Glomerular endothelial cell (primary cell): ENCODE results near the gene RBM4B. TPM values are rescaled to one million over a fixed set of nuclear protein-coding genes. Genes with fewer than 3 reads are reported as not detected.

ENCODE experiments used
- DNase-seq: peaks from one replicate; pipeline ENCODE4 v3.0.0-alpha.2; 2011; ENCODE audit warnings: low read depth, low spot score; ENCODE audit errors: extremely low read depth
- total RNA-seq: library from RNA; depleted of rRNA; stranded (reverse); fragments of >200 nt; gene quantifications from 2 replicates; pipeline ENCODE4 v1.2.3, GENCODE V29; 2015

The RBM4B gene
- total RNA-seq, 1 donor from 2014 or later = 16.6 TPM

DNA sequence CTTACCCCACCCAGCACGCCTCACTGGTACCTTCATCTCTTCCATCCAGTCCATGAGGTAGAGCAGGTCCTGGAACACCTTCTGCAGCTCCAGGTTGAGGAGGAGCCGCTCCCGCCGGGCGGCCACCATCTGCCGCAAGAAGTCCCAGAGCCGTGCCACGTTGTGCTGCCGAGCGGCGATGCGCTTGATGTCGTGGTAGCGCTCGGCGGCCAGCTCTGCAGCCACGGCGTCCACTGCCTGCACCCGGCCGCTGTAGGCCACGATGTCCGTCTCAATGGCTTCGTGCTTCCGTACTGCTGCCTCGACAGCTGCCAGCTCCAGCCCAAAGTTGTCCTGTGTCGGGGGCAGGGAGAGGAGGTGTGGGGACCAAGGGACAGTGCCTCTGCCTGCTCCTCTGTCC is 29.8 kb upstream of the RBM4B start:
- DNase-seq = no peak

DNA sequence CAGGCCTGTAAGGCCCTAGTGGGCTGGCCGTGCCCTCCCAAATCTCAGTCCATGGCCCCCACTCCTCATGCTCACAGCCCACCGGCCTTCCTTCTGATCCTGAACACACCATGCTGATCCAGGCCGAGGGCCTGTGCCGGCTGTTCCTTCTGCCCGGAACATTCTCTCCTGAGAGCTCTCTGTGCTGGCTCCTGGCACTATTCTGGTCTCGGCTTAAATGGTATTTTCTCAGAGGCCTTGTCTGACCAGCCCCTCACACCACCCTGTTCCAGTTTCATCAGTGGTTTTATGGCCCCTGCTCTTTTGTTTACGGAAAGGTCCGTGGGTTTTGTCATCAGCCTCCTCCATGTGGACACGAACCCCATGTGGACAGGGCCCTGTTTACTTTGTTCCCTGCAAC is 29.3 kb upstream of the RBM4B start:
- DNase-seq = no peak

DNA sequence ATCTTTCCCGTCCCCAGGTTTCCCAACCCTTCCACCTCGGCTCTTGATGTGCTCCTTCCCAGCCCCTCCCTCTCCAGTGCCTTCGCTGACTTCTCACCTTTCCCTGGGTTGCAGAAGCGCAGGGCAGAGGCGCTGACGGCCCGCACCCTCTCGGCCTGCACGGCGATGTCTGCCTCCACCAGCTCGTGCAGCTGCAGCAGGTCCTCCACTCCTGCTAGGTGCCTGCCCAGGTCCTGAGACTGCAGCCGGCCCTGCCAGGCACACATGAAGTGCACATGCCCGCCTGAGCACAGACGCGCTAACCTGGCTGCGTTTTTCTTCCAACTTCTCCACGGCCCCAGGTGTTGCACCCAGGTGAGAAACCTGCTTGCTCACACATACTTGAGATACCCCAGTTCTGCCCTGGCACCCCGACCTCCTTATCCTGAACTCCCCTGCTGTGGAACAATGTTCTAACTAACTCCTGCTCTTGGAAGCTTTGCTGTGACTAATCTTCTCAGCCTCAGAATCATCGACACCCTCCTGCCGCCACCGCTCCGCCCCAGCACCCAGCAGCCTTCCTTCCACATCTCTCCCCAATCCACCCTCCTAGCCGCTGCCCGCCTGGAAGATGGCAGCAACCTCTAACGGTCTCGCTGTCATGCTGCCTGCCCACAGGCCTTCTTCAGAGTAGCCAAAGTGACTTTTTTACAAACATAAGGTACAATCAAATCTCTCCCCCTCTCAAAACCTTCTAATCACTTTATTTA is 28.1 kb upstream of the RBM4B start:
- DNase-seq = no peak

DNA sequence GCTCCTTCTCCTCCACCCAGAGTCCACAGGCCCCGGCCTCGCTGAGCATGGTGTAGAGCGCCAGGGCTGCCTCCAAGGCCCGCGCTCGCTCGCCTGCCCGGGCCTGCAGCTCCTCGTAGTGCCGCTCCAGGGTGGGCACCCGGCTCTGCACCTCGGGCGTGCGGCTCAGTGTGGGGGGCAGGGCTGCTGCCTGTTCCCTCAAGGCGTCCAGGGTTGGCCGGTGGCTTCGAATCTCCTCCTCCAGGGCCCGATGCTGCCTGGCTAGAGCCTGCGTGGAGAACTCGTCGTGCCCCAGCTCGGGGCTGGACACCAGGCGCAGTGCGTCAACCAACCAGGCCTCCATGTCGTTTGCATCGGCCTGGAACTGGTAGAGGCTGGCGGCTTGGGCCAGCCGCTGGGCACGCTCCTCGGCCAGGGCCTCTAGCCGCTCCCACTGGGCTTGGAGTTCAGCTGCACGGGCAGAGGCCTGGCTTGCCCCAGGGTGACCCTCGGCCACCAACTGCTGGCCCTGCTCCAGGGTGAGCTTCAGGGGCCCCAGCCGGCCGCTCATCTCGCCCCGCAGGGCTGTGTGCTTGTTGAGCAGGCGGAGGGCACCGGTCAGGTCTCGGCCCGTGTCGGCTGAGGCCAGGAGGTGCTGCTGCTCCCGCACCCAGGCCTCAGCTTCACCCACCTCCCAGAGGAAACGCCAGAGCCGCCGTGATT is 27.1 kb upstream of the RBM4B start:
- DNase-seq = no peak

DNA sequence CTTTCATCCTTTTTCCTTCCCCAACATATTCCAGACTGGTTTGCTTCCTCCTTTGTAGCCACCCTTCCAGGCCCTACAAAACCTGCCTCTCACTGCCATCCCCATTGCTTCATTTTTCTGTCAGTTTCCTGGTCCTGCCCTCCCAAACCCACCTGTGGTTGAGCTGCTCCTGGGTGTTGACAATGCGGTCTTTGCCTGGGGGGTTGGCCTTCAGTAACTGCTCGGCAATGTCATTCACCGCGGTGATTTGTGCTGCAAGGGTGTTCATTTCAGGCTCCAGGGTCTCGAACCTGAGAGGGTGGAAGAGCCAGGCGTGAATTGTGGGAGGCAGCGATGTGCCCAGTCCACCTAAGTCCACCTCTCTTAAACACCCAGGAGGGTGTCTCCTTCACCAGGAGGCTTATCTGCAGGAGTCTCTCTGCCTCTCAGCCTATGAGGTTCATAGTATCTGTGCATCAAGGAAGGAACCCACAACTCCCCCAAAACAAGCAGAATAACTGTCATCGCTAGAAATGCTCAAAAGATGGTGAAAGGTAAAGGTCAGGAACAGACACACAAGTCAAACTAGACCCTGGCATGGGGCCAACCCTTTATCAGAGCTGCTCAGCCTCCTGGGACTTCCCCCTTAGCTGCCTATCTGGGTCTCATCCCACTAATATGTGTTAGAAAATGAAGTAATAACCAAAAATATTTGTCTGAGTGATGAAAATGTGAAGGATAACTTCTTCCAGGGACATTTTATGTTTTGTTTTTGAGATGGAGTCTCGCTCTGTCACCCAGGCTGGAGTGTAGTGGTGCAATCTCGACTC is 23.9 kb upstream of the RBM4B start:
- no peak for DNase-seq

DNA sequence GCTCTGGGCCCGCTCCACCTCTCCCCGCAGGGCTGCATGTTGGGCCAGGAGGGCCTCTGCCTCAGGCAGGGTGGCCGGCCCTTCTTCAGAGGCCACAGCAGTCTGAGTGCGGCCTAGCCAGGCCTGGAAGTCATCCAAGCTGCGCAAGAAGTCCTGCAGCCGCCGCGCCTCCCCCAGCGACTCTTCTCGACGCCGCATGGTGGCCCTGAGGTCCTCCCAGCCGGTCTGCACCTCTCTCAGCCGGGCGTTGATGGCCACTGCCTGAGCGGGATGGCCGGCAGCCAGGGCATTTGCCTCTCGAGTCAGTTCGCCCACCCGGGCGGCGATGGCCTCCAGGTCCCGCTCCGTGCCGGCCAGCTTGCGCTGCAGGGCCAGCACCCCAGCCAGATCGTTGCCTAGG is 23.1 kb upstream of the RBM4B start:
- no peak for DNase-seq

DNA sequence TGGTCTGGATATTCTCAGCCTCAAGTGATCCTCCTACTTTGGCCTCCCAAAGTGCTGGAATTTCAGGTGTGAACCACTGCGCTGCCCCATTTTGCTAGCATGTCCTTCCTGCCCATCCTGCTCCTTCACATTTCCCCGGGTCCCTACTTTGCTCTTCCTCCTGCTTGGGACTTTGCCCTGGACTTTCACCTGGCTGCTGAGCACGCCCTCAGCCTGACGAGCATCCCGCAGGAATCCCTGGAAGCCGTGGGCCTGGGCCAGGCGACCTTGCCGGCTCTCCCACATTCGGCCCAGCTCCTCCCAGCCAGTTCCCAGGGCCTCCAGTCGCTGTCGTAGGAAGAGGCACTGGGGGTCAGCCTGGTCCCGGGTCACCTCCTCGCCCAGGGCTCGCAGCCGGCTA is 22.6 kb upstream of the RBM4B start:
- DNase-seq = no peak

DNA sequence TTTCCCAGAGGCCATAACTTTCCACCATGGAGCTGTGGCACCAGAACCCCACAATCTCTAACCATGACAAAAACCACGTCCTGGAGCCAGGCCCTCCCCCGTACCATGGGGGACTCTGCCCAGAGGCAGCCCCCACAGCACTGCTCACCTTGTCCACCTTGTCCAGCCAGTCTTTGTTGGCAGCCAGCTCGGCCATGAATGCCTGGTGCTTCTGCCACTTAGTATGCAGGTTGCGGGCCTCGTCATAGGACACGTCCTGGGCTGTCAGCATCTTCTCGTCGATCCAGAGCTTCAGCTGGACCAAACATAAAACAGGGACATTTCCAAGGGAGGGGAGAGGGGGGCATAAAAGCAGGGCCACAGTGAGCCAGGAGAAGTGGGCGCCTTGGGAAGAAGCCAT is 20.8 kb upstream of the RBM4B start:
- DNase-seq = no peak

DNA sequence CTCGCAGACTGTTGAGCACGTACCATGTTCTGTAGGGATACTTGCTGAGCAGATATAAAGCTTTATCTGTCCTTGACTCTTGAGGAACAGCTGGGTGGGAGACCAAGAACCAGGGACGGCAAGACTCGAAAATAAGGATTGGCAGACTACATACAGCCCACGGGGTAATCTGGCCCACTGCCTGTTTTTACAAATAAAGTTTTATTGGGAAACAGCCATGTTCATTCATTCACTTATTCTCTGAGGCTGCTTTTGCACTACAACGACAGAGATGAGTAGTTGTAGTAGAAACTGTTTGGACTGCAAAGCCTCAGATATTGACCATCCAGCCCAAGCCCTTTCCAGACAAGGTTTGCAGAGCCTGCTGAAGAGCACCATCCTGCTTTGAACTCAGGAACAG is 20.3 kb upstream of the RBM4B start:
- no peak for DNase-seq

DNA sequence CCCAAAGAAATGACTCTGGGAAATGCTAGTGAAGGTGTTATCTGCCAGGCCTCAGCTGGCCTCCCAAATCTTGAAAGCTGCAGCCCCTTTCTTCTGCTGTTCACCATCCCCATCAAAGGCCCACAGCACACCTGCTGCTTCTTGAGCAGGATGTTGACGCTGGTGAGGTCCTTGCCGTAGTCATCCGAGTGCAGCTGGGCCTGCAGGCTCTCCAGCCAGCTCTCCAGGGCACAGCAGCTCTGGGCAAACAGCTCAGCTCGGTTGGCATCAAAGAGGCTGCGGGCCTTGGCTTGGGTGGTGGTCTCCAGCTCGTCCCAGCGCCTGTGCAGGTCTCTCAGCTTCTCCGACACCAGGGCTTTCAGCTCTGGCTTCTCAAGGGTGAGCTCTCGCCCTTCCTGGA is 18.5 kb upstream of the RBM4B start:
- no peak for DNase-seq

DNA sequence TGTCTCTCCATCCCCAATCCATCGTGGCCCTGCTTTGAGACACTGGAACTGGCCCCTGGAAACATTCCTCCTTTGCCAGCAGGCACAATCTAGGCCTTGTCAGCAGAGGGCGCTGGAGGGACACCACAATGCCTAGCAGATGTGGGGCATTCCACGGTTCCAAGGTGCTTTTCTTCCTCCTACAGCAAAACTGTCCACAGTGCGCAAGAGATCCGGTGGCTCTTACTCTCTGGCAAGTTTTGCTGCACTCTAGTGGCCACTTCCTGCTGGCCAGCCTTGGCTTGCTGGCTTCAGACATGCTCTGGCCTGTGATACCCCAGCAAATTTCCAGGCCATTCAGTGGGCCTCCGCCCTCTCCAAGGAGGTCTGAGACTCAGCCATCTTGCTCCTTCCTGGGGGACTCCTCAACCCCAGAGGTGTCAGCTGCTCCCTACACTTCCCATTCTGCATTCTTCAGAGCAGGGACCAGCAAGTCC is 17.1 kb upstream of the RBM4B start:
- DNase-seq = peak; percentile 86

DNA sequence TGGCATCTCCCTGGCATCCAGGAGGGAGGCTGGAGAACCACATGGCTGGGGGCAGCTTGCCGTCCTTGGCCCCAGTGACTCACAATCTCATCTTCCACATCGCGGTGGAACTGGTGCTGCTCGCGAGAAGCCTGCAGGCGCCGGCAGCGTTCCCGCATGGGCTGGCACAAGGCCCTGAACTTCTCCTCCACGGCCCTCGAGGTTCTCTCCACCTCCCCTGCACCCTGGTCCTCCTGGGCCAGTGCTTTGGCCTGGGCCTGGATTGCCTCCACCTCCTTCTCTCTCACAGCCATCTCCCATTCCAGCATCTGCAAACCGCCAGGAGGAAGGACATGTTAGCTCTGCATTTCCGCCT is 16.3 kb upstream of the RBM4B start:
- no peak for DNase-seq

DNA sequence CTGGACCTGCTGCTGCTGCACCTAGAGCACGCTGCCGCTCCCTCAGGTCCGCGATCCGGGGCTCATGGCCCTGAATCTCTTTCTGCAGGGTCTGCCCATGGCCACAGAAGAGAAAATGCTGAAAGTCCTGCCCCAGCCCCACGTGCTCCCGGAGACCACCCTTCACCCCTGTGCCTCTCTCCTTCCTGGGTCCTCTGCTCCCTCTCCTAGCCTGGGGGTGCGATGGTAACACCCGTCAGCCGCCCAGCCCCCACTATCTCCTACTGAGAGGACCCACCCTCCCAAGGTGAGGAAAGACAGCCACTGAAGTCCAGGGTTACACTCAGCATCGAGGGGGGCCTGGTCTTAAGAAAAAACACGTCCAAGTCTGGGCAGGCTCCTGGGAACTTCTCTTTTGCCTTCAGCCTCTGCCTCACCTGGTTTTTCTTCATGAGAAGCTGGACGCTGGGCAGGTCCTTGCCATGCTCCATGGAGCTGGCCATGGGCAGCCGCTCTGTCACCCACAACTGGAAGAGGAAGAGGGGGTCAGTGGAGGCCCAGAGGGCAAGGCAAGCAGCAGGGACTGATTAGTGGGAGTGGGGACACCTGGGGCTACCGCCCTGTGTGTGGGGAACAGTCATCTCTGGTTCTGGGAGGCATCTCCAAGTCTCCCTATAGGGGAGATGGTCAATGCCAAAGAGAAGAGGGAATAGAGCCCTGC is 15.8 kb upstream of the RBM4B start:
- DNase-seq = no peak

DNA sequence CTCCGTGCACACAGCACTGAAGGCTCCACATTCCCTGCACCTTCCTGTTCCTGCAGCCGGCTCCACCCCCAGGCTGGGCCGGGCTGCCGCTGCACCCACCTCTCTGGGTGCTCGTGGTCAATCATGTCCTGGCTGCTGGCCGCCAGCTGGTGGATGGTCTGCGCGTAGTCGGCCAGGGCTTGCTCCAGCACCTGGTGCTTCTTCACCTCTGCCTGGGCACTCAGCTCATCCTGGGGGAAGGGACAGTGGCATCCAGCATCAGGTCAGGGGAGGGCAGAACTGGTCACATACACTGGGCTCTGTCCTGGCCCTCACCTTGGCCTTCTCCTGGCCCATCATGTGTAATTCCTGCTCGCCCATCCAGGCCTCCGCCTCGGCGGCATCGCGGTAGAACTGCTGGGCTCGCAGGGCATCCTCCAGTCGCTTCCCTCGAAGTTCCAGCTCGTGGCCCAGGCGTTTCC is 15.2 kb upstream of the RBM4B start:
- DNase-seq = no peak

DNA sequence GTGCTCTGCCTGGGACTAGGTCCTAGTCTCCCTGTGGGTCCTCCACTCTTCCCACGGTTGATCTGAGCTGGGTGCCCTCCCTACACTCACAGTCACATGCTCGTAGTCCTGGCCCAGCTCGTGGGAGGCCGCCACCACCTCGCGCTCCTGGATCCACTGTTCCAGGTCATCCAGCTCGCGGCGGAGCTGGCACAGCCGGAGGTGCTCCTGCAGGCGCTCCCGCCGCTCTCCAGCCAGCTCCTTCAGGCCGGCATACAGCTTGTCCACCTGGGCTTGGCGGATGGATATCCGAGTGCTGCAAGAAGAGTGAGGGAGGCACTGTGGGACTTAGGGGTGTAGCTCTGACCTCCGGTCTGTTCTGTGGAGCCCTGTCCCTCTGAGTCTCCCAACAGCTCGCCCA is 14.8 kb upstream of the RBM4B start:
- no peak for DNase-seq

DNA sequence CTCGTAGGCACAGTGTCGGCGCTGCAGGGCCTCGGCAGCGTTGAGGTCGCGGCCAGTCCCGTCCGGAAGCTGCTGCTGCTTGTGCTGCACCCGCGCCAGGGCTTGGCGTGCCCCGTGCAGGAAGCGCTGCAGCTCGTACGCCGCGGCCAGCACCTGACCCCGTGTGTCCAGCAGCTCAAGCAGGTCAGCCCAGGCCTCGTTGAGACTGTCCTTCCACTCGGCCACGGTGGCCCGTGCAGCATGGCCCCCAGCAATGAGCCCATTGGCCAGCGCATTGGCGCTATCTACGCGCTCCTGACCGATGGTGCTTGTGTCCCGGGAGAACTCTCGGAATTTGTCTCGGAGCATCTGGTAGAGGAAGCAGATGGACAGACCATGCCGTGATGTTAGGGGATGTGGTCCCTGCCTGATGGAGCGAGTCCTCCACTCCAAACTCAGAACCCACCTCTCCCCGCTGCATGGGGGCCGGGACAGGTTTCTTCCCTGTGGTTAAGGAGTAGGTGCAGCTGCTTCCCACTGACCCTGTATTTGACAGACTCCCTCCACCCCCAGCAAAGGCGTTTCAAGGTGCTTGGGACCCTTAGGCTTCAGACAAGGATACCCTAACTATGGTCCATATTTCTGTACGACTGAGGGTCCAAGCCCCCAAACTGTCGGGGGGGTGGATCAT is 13.8 kb upstream of the RBM4B start:
- no peak for DNase-seq

DNA sequence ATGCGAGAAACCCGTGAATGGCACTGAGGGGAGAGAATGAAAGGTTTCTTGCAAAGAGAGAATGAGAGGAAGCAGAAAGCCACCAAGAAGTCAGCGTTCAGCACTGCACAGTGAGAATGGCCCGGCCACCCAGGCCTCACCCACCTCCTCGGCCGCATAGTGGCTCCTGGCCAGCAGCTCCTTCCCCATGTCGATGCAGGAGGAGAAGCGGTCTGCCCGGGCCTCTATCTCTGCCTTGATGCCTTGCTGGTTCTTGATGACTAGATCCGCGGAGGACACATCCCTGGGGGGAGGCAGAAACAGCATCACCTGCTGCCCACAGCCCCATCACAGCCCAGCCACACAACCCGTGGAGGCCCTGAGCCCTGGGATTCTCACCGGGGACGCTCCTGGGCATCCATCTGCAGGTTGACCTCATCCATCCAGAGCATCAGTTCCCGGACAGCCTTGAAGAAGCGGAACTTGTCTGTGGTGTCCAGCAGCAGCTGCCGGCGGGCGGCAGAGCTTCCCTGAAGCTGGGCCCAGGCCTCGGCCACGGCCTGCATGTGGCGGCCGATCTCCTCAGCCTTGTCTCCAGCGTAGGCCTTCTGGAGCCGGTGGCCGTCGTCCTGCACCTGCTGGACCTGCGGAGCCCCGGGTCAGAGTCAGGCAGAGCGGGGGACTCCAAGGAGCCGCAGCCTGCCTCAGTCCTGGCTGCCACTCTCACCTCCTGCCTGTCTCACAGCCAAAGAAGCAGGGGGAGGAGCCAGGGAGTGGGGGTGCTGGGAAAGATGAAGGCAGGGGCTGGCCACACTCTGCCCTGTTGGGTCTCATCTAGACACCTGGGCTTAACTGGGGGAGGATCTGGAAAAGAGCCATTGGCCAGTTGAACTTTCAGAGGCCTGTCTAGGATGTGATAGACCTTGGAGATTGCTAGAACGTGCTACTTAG is 12.2 kb upstream of the RBM4B start:
- no peak for DNase-seq

DNA sequence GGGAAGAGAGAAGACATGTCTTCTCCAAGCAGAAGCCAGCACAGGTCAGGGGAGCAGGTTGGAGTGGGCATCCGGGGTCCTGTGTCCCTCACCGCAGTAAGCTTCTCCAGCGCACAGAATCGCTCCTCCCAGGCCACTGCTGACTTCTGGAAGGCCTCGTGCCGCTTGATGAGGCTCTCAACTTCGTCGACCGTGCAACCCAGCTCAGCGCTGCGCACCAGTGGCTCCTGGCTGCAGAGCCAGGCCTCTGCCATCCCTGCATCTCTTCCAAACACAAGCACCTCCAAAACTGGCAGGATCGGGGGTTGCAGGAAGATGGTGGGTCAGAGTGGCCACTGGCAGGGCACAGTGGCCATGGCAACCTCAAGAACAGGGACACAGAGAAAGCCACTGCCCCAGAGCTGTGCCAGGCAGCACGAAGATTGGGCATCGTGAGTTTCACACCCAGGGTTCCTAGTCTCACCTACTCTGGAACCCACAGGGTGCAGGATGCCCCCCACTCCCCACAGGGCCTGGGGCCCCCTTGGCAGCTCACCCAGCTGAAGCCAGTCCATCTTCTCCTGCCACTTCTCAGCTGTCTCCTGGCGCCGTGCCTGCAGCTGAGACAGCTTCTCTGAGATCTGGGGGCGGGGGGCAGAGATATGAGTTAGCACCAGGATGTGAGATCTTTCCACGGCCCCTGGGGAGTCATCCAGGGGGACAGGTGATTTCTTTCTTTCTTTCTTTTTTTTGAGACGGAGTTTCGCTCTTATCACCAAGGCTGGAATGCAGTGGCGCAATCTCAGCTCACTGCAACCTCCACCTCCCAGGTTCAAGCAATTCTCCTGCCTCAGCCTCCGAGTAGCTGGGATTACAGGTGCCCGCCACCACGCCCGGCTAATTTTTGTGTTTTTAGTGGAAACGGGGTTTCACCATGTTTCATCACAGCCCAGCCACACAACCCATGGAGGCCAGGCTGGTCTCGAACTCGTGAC is 11.2 kb upstream of the RBM4B start:
- DNase-seq = no peak
